ENCODE results near the gene SCNN1A.

GRCh38 chr12:6336079-6336888, 39.1 kb downstream of the SCNN1A start:
- TF ChIP-seq CTCF (IDR thresholded peaks at IDR 0.05) (no peak), EP300 (IDR thresholded peaks at IDR 0.05) (peak; percentile 95)

Data from esophagus muscularis mucosa (tissue), 3 donors.